ENCODE results near the gene POLRMT.

Gene POLRMT

DNA sequence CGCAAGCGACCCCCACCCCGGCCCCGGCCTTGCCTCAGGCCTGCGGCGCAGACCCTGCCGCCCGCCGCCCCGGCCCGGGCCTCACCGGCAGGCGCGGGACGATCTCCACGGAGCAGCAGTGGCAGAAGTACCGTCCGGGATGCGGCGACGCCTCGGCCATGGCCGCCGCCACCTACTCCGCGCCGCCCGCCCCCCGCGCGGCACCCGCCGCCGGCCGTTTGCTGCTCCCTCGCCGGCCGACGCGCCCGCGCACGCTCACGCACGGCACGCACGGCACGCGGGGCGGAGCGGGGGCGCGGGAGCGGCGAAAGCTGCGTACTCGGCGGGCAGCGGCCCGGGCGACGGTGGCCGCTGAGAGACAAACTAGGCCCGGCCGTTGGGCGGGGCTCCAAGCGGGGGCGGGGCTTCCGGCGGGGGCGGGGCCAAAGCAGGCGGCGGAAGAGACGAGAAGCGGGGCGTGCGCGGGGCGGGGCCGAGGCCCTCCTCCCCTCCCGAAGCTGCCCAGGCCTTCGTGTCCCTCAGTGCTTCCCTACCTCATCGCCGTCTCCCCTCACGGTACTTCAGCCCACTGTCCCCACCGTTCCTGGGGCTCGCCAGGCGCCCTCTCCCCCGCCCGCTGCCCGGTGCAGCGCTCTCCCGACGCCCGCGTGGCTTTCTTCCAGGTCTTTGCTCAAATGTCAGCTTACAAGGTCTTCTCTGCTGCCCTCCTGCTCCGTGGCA is 29.8 kb upstream of the POLRMT start, which contains the start of gene RNF126:
RNF126 (minus strand) TSS at position 253 of the 720 bp plus-strand sequence; CDS start at position 160, 93 bp downstream.
- peak; percentile 91 to 94 for DNase-seq (ENCODE audit: low read depth in 2 of 2)

DNA sequence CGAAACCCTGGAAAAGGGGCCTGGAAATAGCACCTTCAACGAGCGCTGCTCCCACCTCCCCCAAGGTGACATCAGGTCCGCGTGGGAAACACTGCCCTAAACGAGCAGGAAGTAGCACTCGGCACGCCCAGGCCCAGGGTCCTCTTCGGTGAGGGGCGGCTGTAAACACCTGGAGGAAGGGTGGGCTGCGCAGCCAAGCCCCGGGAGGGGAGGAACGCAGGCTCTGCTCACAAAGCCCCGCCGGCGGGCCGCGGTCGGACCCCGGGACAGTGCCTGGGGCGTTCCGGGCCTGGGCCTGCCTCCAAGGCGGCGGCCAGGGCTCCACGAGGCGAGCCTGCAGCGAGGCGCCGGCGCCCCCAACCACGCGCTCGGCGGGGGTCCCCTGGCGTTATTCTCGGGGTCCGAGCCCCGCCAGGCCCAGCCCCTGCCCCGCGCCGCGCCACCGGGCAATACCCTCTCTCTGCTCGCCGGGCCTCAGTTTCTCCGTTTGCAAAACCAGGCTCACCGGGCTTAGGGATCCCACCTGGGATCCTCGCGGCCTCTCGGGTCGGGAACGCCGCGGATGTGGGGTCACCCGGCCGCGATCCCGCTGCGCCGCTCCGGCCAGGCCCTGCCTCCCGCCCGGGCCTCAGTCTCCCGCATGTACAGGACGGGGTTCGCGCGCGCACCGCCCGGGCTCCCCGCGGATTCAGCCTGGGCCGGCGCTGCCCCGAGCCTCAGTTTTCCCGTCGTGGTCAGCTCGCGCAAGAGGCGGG is 29.0 kb upstream of the POLRMT start:
- DNase-seq (ENCODE audit: low read depth in 2 of 2) = peak; percentile 55 to 61

DNA sequence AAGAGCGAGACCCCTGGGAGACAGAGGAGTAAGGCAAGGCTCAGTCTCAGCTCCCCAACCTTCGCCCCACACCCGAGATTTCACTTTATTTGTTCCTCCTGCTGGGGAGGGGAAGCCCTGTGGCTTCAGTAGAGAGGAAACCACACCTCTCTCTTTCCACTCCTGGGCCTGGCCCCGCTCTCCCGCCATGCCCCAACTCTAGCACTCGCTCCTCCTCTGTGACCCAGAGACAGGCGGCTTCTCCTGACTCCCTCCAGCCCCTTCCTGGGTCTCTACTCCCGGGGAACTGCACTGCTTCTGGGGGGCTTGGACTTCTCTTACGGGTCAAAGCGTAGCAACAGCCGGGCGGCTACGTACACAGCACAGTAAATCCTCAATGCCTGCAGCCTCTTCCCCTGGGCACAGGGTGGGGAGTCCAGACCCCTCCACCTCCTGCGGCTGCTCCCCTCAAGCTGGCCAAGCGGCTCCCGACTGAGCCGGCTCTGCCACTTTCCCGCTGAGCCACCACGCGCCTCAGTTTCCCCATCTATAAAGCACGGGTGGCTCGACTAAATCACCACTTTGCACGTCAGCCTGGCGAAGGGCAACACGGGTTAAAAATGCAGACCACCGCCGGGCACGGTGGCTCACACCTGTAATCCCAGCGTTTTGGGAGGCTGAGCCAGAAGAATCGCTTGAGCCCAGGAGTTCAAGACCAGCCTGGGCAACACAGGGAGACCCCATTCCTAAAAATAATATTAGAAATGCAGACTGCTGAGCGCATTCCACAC is 28.3 kb upstream of the POLRMT start:
- DNase-seq (ENCODE audit: low read depth in 2 of 2) = peak; percentile 47 to 65

DNA sequence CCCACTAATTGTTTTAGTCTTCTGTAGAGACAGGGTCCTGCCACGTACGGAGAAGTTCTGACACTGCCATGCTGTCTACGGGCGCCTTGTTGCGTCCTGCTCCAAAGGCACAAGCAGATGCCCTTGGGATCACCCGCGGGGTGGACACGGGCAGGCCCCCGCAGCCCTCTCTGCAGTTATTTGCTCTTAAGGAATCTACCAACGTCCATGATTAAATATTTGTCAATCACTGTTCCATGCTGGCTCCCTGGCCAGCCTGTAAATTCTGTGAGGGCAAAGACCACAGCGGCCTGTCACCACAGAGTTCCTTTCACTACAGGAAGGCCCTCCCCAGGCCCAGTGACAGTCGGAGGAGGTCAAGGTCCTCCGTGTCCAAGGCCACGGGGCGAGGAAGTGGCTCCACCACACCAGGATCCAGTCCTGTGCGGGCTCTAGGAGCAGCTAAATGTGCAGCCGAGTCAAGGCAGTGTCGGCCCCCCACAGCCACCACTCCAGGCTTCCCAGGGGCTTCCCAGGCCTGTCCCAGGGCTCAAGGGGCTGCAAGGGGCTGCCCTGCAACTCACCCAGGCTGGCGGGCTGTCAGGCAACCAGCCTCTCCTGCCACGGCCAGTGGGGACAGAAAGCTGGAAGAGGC is 27.6 kb upstream of the POLRMT start:
- DNase-seq (ENCODE audit: low read depth in 2 of 2) = no peak

DNA sequence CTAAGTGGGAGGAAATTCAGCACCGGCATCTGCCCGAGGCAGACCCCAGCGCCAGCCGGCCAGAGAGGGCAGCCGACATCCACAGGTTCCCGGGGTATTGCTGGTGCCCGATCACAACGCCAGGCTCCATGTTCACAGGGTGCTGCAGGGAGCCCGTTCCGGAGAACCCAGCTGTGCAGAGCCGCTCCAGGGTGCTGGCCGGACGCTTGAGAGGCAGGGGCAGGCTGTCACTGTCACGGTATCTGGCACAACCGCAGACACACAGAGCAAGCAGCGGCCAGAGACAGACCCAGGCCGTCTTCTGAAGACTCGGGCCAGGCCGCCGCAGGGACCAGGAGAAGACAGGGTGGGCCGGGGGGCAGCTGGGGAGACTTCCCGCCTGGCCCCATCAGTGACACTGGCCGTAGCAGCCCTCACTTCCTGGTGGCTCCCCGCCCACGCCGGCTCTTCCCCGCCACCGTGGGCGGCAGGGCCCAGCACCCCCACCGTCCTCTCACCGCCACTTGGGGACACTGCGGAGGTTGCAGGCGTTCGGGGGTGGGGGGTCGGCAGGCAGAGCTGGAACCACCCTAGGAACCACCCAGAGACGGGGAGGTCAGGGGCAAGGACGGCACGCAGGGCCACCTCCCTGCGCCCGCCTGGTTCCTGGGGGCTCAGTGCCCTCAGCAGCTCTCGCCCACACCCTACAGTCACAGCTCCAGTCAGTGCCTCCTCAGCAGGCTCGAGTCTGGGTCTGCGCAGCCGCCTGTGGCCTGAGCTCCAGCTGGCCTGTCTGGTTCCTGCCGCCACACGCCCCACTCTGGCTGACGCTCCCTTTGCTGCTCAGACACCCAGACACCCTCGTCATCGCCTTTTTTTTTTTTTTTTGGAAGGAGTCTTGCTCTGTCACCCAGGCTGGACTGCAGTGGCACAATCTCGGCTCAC is 25.8 kb upstream of the POLRMT start:
- DNase-seq (ENCODE audit: low read depth in 2 of 2) = no peak

DNA sequence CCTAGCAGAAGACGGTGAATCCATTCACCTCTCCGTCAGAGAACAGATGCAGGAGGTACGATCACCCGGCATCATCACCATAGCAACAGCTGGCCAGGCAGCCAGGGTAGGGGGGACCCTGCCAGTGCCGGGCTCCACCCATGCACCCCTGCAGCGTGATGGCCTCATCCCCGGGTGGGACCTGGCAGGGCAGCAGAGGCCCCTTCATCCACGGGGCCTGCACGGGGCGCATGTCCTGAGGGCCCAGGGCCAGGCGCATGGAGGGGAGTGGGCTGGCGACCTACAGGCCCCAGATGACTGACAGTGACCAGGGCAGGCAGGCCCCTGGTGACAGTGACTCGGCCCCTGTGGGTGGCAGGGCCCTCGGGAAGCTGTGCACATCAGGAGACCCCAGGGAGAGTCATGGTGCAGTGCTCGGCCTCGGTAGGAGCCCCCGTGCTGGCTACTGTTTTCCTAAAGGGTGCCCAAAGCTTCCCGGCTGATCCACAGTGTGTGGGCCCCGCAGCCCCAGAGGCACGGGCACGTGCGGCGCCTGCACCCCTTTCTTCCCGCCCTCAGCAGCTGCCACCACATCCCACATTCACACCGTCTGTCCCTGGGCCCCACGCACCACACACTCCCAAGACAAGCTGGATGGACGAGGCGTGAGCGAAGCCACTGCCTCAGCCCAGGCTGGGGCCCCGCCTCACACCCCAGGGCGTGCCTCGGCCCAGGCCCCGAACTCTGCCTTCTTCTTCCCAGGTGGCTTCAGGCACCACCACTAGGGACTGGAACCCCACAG is 24.9 kb upstream of the POLRMT start:
- DNase-seq (ENCODE audit: low read depth in 2 of 2) = no peak

DNA sequence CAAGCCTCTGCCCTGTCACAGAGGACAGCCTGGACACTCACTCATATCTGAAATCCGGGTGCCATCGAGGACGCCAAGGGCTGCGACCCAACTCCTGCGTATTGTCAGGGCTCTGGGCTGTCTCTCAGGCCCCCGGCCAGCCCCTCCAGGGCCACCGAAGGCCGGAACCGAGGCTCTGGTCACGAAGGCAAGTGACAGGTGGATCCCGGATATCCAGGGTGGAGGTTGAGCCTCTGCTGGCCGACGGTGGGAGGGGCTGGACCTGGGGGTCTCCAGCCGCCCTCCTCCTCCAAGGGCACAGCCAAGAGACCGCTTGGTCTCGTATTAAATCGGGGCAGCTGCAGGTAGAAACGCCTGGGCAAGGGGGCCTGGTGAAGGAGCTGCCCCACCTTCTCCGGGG is 24.3 kb upstream of the POLRMT start:
- no peak for DNase-seq (ENCODE audit: low read depth in 2 of 2)

DNA sequence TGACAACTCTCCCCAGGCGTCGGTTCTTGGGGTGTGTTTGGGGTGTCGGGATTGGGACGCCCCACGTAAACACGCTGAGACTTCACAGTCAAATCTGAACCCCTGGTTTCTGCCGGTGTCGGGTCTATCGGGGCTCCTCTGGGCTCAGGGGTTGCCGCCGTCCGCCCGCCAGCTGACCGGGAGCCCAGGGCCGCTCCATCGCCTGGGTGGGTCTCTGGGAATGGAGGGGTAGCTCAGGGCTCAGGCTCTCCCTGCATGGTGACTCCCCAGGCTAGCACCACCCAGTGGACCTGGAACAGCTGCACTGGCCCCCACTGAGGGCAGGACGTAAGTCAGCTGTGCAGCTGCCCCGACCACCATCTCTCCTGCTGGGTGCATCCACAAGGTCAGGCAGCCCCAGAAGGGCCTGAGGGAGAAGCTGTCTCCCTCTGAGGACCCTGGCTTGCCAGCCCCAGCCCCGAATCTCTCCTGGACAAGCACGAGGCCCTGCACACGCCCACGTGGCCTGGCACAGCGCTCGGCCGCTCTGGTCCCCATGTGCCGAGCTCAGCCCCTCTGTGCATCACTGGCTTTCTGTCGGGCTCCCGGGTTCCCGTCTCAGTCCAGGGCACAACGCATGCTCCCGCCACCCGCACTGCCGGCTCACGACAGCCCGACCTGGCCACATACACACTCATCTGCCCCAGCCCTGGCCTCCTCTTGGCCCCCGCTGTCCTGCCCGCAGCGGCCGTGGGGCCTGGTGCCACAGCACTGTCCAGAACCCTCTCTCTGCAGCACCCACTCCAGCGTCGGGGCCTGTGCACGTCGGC is 23.6 kb upstream of the POLRMT start:
- DNase-seq (ENCODE audit: low read depth in 2 of 2) = no peak

DNA sequence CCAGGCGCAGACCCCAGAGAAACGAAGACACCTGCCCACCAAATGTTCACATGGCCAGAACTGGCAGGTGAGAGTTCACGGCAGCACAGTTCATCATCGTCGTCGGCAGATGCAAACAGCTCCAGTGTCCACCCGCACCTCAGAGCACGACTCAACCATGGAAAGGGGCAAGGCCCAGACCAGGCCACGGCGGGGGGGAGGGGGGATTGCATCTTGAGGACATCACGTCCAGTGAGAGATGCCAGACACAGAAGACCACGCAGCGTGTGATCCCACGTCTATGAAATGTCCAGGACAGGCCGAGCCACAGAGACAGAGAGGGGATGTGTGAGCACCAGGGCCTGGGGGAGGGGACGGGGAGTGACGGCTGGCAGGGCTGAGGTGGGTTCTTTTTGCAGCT is 22.4 kb upstream of the POLRMT start:
- DNase-seq (ENCODE audit: low read depth in 2 of 2) = no peak

DNA sequence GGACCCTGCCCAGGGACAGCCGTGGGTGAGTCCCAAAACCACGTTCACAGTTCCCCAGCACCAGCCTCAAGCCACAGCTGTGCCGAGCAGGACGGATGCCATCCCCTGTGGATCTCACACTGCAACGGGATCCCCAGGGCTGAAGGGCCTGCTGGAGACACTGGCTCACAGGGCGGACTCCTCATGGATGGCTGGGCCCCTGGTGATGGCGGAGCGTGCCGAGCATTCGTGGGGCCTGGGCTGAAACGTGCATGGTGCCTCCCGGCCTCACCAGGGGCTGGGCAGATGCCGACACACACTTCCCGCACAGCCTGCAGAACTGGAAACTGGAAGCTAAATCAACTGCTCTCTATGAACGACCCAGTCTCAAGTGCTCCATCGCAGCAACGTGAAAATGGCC is 20.1 kb upstream of the POLRMT start:
- DNase-seq (ENCODE audit: low read depth in 2 of 2) = no peak

DNA sequence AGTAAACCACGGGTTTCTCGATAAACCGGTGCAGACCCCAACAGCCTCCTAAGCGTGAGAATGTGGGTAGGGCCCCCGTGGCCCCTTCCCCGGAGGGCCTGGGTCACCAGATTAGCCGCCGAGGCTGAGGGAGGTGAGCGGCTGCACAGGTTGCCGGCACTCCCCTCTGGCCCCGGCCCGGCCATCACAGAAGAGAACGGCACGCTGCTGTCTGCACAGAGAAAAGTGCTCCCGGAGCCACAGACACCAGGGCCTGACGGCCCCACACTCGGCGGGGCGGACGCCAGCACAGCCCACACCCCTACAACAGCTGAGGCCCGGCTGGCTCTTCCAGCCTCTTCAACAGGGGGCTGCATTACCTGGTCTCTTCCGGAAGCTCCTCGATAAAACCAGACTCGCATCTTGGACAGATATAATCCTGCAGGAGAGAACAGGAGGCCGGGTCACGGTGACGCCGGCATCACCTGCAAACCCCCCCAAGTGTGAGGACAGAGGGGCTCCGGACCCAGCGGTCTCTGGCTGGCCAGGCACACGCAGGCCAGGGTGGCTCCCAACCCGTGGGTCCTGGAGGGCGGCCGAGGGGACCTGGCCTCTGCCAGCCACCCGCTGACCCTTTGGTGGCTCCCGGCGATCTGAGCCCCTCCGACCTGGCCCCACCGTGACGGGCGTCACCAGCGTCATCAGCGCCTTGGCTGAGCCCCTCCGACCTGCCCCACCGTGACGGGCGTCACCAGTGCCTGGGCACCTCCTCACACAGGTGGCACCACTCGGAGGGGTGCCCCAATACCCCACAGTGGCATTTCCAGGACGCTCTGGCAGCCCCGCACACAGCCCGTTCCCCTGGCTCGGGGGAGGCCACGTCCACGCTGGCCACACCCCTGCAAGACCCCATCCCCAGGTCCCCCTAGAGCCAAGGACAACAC is 19.4 kb upstream of the POLRMT start:
- no peak for DNase-seq (ENCODE audit: low read depth in 2 of 2)

DNA sequence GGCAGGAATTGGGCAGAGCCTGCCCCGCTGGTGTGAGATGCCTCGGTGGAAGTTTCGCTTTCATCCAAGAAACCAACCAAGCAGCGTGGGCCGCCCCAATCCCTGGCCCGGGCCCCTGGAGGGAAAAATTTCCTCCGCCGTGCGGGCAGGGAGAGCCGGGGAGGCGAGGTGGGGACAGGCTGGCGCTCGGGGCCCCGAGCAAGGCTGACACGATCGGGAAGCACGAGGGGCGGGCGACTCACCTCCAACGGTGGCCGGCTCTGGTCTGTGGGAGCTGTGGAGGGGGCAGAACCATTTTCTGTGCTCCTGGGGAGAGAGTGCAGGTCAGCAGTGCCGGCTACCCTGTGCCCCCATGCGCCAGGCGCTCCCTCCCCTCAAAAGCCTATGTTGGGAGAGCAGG is 18.7 kb upstream of the POLRMT start:
- DNase-seq (ENCODE audit: low read depth in 2 of 2) = no peak

DNA sequence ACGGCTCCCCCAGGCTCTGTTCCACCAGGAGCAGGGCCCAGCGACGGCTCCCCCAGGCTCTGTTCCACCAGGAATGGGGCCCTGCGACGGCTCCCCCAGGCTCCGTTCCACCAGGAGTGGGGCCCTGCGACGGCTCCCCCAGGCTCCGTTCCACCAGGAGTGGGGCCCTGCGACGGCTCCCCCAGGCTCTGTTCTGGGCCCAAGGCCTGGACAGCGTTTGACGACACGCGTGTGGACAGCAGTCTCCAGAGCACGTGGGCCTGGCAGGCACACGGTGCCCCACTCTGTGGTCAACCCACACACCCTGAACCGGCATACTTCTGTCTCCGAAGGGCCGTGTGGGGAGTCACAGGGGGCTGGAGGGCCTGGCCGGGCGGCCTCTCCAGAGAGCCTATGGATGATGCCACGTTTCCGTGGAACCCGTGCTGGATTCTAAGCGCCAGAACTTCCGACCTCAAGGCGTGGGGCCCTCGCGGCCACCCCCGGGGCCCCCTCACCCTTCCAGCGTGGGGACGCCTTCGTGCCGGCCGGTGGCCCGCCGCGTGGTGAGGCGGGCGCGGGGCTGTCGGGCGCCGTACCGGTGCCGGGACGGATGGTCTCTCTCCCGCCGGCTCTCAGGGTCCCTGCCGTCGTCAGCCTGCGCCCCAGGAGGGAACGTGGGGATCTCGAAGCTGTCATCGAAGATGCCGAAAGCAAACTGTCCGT is 17.9 kb upstream of the POLRMT start:
- no peak for DNase-seq (ENCODE audit: low read depth in 2 of 2)

DNA sequence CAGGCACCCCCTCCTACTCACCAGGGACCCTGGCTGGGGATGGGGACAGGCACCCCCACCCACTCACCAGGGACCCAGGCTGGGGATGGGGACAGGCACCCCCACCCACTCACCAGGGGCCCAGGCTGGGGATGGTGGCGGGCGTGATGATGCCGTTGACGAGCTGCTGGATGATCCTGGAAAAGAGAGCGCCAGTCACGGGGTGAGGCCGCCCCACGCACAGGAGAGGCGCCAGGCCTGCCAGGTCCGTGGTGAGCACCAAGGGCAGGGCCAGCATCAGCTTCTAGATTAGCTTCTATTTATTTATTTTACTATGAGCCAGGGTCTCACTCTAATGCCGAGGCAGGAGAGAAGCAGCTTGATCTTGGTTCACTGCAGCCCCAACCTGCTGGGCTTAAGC is 16.8 kb upstream of the POLRMT start:
- DNase-seq (ENCODE audit: low read depth in 2 of 2) = no peak

DNA sequence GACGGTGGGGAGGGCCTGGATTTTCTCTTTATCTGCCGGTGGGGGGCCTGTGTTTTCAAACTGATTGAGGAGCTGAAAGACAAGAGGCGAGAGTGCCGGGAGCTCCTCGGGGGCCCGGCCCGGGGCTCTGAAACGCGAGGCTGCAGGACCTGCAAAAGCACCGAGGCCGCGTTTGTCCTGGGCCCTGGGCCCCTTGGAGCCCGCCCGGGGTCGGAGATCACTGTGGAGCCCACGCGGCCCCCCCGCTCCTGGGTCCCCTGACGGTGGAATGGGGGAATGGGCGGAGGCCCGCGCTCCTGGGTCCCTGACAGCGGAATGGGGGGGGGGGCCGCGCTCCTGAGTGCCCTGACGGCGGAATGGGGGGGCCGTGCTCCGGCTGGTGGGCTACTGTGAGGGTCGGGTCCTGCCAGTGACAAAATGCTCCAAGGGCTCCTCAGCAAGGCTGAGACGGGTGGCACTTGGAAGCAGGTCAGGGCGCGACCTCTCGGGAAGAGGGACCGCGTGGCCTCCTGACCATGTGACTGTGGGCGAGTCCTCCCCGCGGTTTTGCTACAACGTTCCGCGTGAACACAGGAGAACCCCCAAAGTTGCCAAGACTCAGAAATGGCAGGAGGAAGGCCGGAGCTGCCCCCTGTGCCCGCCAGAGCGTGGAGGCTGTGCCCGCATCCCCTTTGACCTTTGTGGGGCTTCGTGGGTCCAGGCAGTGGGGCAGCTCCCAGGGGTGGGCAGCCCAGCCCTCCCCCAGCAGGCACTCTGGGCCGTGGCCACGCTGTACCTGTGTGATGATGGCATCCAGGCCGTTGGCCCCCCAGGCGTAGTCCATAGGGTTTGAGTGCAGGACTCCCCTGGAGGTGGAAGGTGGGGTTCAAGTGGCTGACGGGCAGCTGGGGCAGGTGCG is 15.8 kb upstream of the POLRMT start:
- no peak for DNase-seq (ENCODE audit: low read depth in 2 of 2)

DNA sequence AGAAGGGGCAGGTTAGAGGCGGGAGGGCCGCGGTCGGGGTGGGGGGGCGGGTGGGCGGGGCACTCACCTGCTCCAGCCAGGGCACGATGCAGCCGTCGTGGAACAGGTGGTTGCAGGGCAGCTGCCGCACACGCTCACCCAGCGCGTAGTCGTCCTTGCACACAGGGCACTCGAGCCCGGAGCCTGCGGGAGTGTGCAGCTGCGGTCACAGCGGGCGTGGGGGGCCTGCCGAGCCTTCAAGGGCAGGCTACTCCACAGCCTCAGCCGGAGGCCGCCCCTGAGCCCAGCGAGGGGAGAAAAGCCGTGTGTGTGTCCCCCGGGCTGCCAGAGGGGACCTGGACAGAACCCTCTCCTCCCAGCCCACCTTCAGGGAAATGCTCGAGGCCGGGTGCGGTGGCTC is 15.0 kb upstream of the POLRMT start:
- DNase-seq (ENCODE audit: low read depth in 2 of 2) = no peak
